Measurements from ENCODE around the gene NDUFA13.

DNA sequence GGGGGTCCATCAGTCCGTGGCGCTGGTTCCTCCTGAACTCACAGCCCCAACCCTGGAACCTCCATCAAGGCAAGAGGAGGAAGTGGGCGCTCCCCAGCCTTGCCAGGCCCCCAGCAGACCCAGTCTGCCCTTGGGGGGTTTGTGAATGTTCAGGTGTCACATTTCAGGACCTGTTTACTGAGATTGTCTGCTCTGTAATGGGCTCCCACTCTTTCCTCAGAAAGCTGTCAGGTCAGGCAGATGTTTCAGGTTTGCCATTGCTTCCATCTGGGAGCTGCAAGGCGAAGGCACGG, 30.1 kb upstream of the NDUFA13 start:
- TF ChIP-seq POLR2A (IDR thresholded peaks at IDR 0.05): no peak
- TF ChIP-seq, protein P1, sequence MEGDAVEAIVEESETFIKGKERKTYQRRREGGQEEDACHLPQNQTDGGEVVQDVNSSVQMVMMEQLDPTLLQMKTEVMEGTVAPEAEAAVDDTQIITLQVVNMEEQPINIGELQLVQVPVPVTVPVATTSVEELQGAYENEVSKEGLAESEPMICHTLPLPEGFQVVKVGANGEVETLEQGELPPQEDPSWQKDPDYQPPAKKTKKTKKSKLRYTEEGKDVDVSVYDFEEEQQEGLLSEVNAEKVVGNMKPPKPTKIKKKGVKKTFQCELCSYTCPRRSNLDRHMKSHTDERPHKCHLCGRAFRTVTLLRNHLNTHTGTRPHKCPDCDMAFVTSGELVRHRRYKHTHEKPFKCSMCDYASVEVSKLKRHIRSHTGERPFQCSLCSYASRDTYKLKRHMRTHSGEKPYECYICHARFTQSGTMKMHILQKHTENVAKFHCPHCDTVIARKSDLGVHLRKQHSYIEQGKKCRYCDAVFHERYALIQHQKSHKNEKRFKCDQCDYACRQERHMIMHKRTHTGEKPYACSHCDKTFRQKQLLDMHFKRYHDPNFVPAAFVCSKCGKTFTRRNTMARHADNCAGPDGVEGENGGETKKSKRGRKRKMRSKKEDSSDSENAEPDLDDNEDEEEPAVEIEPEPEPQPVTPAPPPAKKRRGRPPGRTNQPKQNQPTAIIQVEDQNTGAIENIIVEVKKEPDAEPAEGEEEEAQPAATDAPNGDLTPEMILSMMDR (IDR thresholded peaks at IDR 0.05): no peak
